ENCODE results near the gene IGF1R. TPM values are rescaled to one million over a fixed set of nuclear protein-coding genes. Genes with fewer than 3 reads are reported as not detected.

The IGF1R gene
- total and polyA plus RNA-seq, 2 experiments from 2014 or later = 10.8 to 42.9 TPM

DNA sequence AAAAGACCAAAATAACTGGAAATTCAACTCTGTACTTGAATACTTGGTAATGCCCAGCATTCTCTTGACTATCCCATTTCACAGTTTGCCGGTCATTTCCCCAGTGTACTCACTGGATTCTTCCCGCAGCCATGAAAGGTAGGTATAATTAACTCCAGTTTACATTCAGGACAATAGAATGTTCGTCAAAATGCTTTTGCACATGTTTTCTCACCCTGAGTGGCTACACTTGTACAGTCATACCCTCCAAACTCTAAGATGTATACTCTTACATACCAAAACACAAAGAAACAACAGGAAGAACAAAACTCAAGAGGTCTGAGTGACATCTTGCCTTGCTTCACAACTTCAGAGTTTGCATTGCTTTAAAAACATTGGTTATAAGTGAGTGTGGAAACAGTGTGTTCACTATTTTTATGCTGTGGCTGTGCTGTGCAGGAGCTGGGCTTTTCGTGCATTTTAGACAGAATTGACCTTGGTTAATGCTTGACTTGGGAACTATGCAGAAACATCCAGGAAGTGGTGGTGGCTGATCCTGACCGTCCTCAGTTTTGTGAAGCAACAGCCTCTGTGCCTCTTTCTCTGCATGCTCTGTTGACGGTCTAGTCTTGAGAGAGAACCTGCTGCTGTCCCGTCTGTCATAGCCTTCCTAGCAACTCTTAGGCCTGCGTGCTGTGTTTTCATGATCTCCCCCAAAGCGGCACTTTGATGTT is 90.5 kb downstream of the IGF1R start:
- Histone ChIP-seq H3K9me2 (replicated peaks; ENCODE audit: insufficient read depth) (no peaks in the 10 kb centered on the region), H3K79me2 (peaks cover 95% of the 10 kb centered on the region), H3K36me3 (replicated peaks; ENCODE audit: insufficient read depth, low read depth) (no peaks in the 10 kb centered on the region), H3K9me3 (ENCODE audit: low read depth) (no peaks in the 10 kb centered on the region), H3K4me3 (no peak overlapping the region), H3K27me3 (no peaks in the 10 kb centered on the region), H3K4me2 (peak overlapping the region; percentile 32), H2AFZ (no peak overlapping the region), H3K27ac (peak overlapping the region; percentile 39), H3K4me1 (ENCODE audit: insufficient read depth) (peaks cover 54% of the 10 kb centered on the region), H4K20me1 (ENCODE audit: insufficient read depth, poor library complexity, severe bottlenecking) (peaks cover 23% of the 10 kb centered on the region)
- DNase-seq (ENCODE audit: low spot score) = no peak
- TF ChIP-seq EZH2 (IDR thresholded peaks at IDR 0.05; ENCODE audit: borderline replicate concordance) (no peak), EZH2phosphoT487 (IDR thresholded peaks at IDR 0.05; ENCODE audit: low read depth, severe bottlenecking, unreplicated experiment) (no peak)
- TF ChIP-seq, protein P1, sequence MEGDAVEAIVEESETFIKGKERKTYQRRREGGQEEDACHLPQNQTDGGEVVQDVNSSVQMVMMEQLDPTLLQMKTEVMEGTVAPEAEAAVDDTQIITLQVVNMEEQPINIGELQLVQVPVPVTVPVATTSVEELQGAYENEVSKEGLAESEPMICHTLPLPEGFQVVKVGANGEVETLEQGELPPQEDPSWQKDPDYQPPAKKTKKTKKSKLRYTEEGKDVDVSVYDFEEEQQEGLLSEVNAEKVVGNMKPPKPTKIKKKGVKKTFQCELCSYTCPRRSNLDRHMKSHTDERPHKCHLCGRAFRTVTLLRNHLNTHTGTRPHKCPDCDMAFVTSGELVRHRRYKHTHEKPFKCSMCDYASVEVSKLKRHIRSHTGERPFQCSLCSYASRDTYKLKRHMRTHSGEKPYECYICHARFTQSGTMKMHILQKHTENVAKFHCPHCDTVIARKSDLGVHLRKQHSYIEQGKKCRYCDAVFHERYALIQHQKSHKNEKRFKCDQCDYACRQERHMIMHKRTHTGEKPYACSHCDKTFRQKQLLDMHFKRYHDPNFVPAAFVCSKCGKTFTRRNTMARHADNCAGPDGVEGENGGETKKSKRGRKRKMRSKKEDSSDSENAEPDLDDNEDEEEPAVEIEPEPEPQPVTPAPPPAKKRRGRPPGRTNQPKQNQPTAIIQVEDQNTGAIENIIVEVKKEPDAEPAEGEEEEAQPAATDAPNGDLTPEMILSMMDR (IDR thresholded peaks at IDR 0.05; ENCODE audit: poor library complexity) = no peak
- WGBS (ENCODE audit: low lambda C conversion rate, missing lambda C conversion rate) = 67% methylated on average over 9 of the region's 9 CpGs

DNA sequence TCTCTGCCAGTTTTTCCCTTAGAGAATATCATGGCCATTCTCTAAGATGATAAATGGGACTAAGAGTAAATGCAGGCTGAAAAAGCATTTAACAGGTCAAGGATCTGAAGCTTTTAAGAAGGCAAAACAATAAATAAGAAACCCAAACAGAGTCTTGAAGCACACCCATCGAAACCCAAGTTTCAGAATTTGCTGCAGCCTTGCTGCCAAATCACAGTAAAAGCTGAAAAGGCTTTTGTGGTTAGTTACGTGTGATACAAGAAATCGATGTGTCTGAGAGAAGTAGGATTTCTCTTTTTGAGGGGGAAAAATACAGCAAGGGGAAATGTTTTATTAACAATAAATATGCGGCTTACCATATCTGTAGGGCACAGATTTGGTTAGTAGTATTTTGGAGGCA is 92.0 kb downstream of the IGF1R start:
- Histone ChIP-seq H3K4me2 (no peak overlapping the region), H3K79me2 (peaks cover 96% of the 10 kb centered on the region), H3K27ac (peak overlapping the region; percentile 18), H2AFZ (no peak overlapping the region), H3K9me2 (replicated peaks; ENCODE audit: insufficient read depth) (no peaks in the 10 kb centered on the region), H3K4me1 (ENCODE audit: insufficient read depth) (peaks cover 50% of the 10 kb centered on the region), H3K4me3 (no peak overlapping the region), H4K20me1 (ENCODE audit: insufficient read depth, poor library complexity, severe bottlenecking) (peaks cover 14% of the 10 kb centered on the region), H3K36me3 (replicated peaks; ENCODE audit: insufficient read depth, low read depth) (no peaks in the 10 kb centered on the region), H3K27me3 (no peaks in the 10 kb centered on the region), H3K9me3 (ENCODE audit: low read depth) (no peaks in the 10 kb centered on the region)
- DNase-seq (ENCODE audit: low spot score) = no peak
- WGBS (ENCODE audit: low lambda C conversion rate, missing lambda C conversion rate) = 85% methylated on average over 4 of the region's 4 CpGs
- TF ChIP-seq, protein P1 (IDR thresholded peaks at IDR 0.05; ENCODE audit: poor library complexity) = no peak
- TF ChIP-seq EZH2phosphoT487 (IDR thresholded peaks at IDR 0.05; ENCODE audit: low read depth, severe bottlenecking, unreplicated experiment) (no peak), EZH2 (IDR thresholded peaks at IDR 0.05; ENCODE audit: borderline replicate concordance) (no peak)

DNA sequence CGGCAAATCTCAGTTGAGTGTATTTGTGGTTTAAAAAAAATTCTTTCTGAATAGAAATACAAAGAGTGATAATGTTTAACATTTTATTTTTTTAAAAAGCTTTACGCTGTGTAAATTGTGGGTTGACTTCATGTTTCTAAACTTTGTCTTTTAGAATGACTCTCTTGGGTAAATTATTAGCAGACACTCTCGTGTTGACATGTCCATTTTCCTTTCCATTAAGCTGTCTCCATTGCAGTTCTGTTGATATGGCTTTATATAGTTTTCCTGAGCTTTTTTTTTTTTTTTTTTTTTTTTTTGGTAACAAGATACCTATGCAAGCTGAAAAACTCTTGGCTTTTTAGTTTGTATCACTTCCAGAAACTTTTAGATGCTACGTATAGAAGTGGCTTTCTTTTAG is 92.6 kb downstream of the IGF1R start:
- Histone ChIP-seq H3K79me2 (peaks cover 97% of the 10 kb centered on the region), H3K4me3 (no peak overlapping the region), H3K4me2 (peak overlapping the region; percentile 25), H3K4me1 (ENCODE audit: insufficient read depth) (peaks cover 55% of the 10 kb centered on the region), H3K27me3 (no peaks in the 10 kb centered on the region), H4K20me1 (ENCODE audit: insufficient read depth, poor library complexity, severe bottlenecking) (peaks cover 13% of the 10 kb centered on the region), H3K27ac (peak overlapping the region; percentile 18), H3K9me2 (replicated peaks; ENCODE audit: insufficient read depth) (no peaks in the 10 kb centered on the region), H2AFZ (no peak overlapping the region), H3K36me3 (replicated peaks; ENCODE audit: insufficient read depth, low read depth) (no peaks in the 10 kb centered on the region), H3K9me3 (ENCODE audit: low read depth) (no peaks in the 10 kb centered on the region)
- no peak for DNase-seq (ENCODE audit: low spot score)
- no peak for TF ChIP-seq EZH2 (IDR thresholded peaks at IDR 0.05; ENCODE audit: borderline replicate concordance)
- no peak for TF ChIP-seq EZH2phosphoT487 (IDR thresholded peaks at IDR 0.05; ENCODE audit: low read depth, severe bottlenecking, unreplicated experiment)
- TF ChIP-seq, protein P1 (IDR thresholded peaks at IDR 0.05; ENCODE audit: poor library complexity) = no peak
- 60% methylated on average over 4 of the region's 4 CpGs for WGBS (ENCODE audit: low lambda C conversion rate, missing lambda C conversion rate)
